Stimulated activated CD4-positive, alpha-beta T cell treated with anti-CD3 and anti-CD28 coated beads, Interleukin-15, amount 100 ng/mL, for 1 hour (primary cell): ENCODE data around the gene TRAPPC5.

ENCODE experiments used
- DNase-seq, 2 donors: peaks; one replicate each; pipeline ENCODE4 v3.0.0-alpha.2; 2020; ENCODE audit warnings: low read depth in 1 of 2, low spot score in 1 of 2

The TRAPPC5 gene

GRCh38 chr19:7645656-7646425 is 34.8 kb upstream of the TRAPPC5 start:
- no peak for DNase-seq

- no peak for DNase-seq
These were observed 34.3 kb upstream of the TRAPPC5 start for GRCh38 chr19:7646426-7646700.

GRCh38 chr19:7647156-7647555 is 33.5 kb upstream of the TRAPPC5 start:
- no peak for DNase-seq

DNA sequence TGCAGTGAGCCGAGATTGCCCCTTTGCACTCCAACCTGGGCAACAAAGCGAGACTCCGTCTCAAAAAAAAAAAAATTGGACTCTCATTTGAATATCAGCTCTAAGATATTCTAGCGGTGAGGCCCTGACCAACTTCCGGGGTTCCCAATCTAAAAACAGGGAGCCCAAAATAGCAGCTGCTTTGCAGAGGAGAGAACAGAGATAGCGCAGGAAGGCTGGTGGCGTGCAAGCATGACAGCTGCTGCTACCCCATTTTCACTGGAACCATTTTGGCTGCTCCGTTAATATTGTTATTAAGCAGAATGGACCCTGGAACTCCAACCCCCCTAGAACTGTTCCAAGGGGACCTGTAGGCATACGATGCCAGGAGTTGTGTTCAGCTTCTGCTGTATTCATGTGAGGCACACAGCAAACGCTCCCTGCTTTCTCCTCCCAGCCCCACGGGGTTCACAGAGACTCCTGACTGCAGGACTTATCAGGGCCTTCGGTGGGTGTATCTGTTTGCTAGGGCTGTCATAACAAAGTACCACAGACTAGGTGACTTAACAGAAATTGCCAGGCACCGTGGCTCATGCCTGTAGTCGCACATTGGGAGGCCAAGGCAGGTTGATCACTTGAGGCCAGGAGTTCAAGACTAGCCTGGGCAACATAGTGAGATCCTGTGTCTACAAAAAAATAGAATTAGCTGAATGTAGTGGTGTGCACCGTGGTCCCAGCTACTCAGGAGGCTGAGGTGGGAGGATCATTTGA is 32.2 kb upstream of the TRAPPC5 start:
- no peak for DNase-seq

DNA sequence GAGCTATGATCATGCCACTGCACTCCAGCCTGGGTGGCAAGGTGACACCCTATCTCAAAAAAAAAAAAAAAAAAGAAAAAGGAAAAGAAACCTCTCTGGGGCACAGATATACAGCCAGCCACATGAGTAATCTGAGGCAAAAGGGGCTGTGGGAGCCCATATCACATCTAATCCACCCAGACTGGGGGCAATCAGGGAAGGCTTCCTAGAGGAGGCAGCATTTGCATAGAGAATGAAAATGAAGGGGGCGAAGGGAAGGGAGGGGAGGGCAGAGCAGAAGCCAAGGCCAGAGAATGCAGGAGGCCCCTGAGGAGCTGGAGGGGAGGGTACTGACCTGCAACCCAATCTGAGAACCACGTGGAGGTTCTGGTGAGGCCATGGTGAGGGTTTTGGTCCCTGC is 30.5 kb upstream of the TRAPPC5 start:
- DNase-seq: no peak

DNA sequence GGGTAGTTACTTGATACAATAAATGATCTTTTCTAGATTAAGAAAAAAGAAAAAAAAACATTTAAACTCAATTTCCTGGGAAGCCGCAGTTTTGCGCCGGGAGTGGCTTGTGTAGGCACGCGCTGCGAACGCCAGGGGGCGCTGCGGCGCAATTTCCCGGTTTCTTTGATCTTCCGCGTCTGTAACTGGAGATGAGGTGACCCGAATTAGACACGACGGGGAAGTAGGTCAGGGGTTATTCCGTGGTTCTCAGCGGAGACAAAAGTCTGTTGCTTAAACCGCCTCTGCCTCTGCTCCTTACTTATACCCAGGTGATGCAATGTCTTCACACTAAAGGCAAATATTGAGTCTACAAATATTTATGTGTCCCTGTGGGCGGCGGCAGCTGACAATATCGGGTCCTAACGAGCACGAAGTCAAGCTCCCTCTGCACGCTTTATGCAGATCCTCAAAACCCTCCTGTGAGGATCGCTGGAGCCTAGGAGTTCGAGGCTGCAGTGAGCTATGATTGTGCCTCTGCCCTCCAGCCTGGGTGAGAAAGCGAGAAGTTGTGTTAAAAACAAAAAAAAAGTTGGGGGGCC is 28.5 kb upstream of the TRAPPC5 start:
- DNase-seq: peak; percentile 78 to 81

DNA sequence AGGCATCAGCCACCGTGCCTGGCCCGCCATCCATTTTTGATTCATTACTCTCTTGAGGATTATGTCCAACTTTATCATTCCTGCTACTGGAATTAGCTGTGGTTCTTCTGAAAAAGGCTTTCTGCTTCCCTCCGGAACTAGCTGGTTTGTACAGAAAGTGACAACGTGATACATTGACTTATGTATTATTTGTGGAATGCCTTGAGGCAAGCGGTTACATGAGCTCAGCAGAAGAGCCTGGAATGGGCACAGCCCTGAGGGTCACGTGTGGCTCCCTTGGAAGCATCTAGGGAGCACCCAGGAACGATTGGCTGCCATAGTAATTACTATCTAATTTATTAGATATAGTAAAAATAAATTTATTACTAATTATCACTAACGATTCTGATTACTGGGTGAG is 26.2 kb upstream of the TRAPPC5 start:
- no peak for DNase-seq

GRCh38 chr19:7655581-7655980 is 25.1 kb upstream of the TRAPPC5 start:
- DNase-seq: no peak

DNA sequence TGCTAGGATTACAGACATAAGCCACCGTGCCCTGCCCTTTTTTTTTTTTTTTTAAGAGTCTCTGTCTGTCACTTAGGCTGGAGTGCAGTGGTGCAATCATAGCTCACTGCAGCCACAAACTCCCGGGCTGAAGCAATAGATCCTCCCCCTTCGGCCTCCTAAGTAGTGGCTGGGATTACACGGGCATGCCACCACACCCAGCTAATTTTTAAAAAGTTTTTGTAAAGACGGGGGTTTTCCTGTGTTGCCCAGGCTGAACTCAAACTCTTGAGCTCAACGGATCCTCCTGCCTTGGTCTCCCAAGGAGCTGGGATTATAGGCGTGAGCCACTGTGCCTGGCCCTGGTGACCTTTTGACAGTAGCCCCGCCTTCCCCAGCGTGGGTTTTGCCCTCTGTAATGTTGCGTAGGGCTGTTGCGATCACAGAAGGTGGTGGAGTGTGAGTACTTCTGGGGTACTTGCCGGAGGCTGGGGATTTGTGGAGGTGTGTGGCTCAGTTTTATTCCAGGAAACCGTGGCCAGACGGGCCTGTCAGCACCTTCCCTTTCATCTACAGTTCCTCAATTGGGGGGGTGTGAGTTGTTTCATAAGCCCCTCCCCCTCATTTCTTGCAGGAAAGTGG is 23.4 kb upstream of the TRAPPC5 start:
- DNase-seq: no peak

- no peak for DNase-seq
These were observed 22.4 kb upstream of the TRAPPC5 start for GRCh38 chr19:7658219-7658686.

DNA sequence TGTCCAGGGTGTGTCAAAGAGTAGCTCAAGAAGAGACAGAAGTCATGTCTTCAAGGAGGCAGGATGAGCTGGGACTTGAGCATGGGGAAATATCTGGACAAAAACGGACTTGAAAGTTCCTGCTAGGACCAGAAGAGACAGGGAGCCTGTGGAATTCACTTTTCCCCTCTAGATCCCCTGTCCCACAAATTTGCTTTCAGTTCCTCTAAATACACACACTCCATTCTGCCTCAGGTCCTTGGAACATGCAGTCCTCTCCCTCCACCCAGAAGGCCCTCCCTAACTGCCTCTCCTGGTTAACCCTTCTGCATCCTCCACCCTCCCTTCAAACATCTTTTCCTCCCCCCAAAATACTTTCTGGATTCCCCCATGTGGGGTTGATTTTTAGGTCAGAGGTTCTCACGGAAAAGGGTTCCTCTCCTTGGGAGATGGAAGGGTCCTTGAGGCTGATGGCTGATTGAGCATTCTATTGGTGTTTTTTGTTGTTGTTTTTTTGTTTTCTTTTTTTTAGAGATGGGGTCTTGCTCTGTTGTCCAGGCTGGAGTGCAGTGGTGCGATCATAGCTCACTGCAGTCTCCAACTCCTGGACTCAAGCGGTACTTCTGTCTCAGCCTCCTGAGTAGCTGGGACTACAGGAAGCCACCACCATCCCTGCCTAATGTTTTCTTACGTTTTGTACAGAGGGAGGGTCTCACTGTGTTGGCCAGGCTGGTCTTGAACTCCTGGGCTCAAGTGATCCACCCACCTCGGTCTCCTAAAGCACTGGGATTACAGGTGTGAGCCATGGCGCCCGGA is 18.7 kb upstream of the TRAPPC5 start:
- DNase-seq: no peak

DNA sequence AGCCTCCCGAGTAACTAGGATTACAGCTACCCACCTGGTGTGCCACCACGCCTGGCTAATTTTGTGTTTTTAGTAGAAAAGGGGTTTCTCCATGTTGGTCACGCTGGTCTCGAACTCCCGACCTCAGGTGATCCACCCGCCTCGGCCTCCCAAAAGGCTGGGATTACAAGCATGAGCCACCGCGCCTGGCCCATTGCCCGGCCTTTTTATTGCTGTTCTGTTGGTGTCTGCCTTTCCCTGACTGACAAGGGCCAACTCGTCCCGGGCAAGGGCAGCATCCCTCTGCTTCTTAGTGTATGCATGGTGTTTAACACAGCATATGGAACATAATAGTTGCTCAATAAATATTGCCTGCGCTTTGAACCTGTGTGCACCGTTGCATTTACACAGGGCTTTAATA is 18.0 kb upstream of the TRAPPC5 start:
- no peak for DNase-seq

GRCh38 chr19:7663706-7664105 is 16.9 kb upstream of the TRAPPC5 start:
- no peak for DNase-seq

DNA sequence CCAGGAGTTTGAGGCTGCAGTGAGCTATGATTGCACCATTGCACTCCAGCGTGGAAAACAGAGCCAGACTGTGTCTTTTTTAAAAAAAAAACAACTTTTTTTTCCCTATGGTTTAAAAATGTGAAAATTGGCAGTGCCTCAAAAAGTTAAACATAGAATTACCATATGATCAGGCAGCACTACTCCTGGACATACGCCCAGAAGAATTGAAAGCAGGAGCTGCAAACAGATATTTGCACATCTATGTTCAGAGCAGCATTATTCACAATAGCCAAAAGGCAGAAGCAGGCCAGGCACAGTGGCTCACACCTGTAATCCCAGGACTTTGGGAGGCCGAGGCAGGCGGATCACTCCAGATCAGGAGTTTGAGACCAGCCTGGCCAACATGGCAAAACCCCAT is 15.6 kb upstream of the TRAPPC5 start:
- DNase-seq: no peak

- no peak for DNase-seq
These were observed 11.8 kb upstream of the TRAPPC5 start, which contains the start of gene RETN for GRCh38 chr19:7668842-7669241. TSS of gene RETN (plus strand) at chr19:7669049. CDS start at chr19:7669327, 278 bp downstream.

- DNase-seq: no peak
These were observed 11.0 kb upstream of the TRAPPC5 start for GRCh38 chr19:7669641-7670040.

DNA sequence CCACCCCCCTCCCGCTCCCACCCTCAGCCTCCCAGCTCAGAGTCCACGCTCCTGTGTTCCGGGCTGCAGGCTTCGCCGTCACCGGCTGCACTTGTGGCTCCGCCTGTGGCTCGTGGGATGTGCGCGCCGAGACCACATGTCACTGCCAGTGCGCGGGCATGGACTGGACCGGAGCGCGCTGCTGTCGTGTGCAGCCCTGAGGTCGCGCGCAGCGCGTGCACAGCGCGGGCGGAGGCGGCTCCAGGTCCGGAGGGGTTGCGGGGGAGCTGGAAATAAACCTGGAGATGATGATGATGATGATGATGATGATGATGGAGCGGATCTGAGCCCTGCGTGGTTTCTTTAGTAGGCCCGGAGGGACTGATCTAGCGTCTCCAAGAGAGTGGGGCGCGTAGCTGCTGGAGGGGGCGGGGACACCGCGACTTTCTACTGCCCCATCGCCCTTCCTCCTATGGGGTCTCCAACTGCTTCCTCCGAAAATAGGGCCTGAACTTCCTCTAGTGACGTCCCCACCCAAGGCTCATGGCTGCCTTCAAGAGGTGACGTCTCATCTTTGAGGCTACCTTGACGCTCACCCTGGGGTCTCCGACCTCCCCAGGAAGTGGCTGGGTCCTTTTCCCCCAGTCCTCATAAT is 10.4 kb upstream of the TRAPPC5 start:
- no peak for DNase-seq

GRCh38 chr19:7670790-7671189 is 9.8 kb upstream of the TRAPPC5 start:
- DNase-seq: no peak

- DNase-seq: no peak
These were observed 8.1 kb upstream of the TRAPPC5 start for GRCh38 chr19:7672522-7672921.
